GM19328 (cell line): ENCODE results near the gene ARRDC4.

Experiments used
- ATAC-seq: cut with Tn5 transposase; IDR thresholded peaks from one replicate; pipeline ENCODE4 v1.9.1; 2021; ENCODE audit warnings: mild to moderate bottlenecking, moderate library complexity; ENCODE audit not compliant: unreplicated experiment

The ARRDC4 gene

GRCh38 chr15:97995881-97996603 is 35.5 kb downstream of the ARRDC4 start:
- ATAC-seq, result no peak

GRCh38 chr15:97998307-97999071 is 38.0 kb downstream of the ARRDC4 start:
- no peak for ATAC-seq

GRCh38 chr15:98000249-98001203 is 40.0 kb downstream of the ARRDC4 start:
- ATAC-seq, result no peak

- ATAC-seq, result no peak
Measured at GRCh38 chr15:98001663-98002194, 41.2 kb downstream of the ARRDC4 start.

GRCh38 chr15:98002419-98002818 is 41.9 kb downstream of the ARRDC4 start:
- ATAC-seq, result no peak

GRCh38 chr15:98002866-98003265 is 42.4 kb downstream of the ARRDC4 start:
- ATAC-seq, result no peak

GRCh38 chr15:98003518-98003917 is 43.0 kb downstream of the ARRDC4 start:
- ATAC-seq, result no peak

- no peak for ATAC-seq
Measured at GRCh38 chr15:98003996-98004395, 43.5 kb downstream of the ARRDC4 start.

- ATAC-seq, result no peak
Measured at GRCh38 chr15:98005659-98006058, 45.2 kb downstream of the ARRDC4 start.

GRCh38 chr15:98009169-98009568 is 48.7 kb downstream of the ARRDC4 start:
- no peak for ATAC-seq

GRCh38 chr15:98009971-98010370 is 49.5 kb downstream of the ARRDC4 start:
- ATAC-seq, result no peak

GRCh38 chr15:98012354-98012753 is 51.9 kb downstream of the ARRDC4 start:
- ATAC-seq, result no peak

- no peak for ATAC-seq
Measured at GRCh38 chr15:98013631-98014030, 53.1 kb downstream of the ARRDC4 start.

- no peak for ATAC-seq
Measured at GRCh38 chr15:98017150-98017964, 56.9 kb downstream of the ARRDC4 start.

- no peak for ATAC-seq
Measured at GRCh38 chr15:98018761-98019351, 58.4 kb downstream of the ARRDC4 start.
